ENCODE data around the gene PPP1R14C.
"Not testable (repeated sequence)": the region's sequence is repeated elsewhere in the genome, so short reads cannot be mapped to it uniquely, and the experiment has no call there.

Gene PPP1R14C

GRCh38 chr6:150227281-150227680, 84.4 kb downstream of the PPP1R14C start:
- DNase-seq: no peak

DNA sequence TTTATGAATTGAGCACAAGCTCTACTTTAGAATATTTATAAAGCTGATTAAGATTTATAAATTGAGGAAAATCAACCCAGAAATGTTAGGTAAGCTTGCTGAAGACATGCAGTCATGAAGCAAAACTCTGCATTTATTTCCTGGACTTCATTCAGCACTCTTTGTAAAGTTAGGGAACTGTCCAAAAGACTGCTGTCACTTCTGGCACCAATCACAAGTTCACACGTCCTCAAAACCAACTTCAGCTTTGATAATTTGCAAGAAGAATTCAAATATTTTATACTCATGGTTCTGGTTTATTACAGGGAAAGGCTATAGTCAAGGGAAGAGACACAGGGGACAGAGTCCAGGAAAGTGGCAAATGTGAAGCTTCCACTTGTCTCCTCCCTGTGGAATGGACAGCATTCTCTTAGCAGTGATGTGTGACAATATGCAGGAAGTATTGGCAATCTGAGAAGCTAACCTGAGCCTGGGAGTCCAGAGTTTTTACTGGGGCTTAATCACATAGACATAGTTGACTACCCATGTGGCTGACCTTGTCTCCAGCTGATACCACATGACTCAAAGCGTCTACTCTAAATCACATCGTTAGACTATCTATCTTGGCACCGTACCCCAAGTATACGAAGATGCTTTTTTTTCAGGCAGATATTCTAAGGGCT, 85.4 kb downstream of the PPP1R14C start:
- DNase-seq: no peak

- no peak for DNase-seq
Measured at GRCh38 chr6:150229436-150230163, 86.8 kb downstream of the PPP1R14C start.

GRCh38 chr6:150230164-150230561, 87.3 kb downstream of the PPP1R14C start:
- no peak for DNase-seq

DNA sequence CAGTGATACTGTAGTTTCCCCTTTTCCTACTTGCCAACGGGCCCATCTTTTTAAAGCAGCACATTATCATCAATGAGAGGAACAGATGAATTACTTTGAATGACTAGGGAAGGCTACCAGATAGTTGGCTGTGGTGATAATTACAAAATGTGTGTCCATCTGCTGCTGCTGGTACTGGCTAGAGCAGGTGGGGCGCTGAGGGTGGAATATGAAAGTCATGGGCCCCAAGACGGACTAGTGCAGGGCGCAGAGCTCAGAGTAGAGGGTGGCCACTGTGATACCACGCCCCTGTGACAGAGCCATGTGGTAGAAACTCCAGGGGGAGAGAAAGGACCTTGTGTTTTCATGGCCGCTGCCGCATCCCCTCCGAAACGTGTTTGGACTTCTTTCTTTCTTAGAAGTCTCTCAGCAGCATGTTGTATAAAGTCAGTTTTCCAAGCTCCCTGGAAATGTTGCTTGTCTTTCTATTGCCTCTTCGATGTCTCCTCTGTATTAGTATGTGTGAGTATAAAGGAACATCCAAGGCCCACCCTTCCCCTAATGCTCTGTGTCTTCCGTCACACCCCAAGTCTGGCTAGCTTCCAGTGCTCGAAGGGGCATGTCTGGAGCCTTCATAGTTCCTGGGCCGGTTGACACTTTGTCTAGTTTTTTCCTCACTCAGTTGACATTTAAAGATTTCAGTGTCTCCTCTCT, 88.1 kb downstream of the PPP1R14C start:
- no peak for DNase-seq

- no peak for DNase-seq
Measured at GRCh38 chr6:150231525-150231850, 88.6 kb downstream of the PPP1R14C start.

GRCh38 chr6:150233843-150234269, 91.0 kb downstream of the PPP1R14C start:
- DNase-seq: no peak

- no peak for DNase-seq
Measured at GRCh38 chr6:150235218-150235617, 92.4 kb downstream of the PPP1R14C start.

DNA sequence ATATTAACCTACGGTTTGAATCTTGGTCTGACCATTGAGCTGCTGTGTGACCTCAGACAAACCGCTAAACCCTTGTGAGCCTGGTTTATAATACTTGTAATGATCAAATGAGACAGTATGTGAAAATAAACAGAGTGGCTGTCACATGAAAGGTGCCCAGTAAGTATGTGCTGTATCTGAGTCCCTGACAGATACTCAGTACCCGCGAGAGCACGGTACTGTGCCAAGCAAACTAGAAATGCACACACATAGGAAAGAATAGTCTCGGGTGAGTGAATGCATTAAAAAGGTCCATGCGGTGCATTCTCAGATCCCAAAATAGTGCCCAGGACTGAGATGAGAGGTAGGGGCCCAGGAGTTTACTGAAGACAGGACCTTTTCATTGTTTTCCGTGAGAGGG, 93.3 kb downstream of the PPP1R14C start:
- no peak for DNase-seq

- no peak for DNase-seq
Measured at GRCh38 chr6:150236544-150236943, 93.7 kb downstream of the PPP1R14C start.

DNA sequence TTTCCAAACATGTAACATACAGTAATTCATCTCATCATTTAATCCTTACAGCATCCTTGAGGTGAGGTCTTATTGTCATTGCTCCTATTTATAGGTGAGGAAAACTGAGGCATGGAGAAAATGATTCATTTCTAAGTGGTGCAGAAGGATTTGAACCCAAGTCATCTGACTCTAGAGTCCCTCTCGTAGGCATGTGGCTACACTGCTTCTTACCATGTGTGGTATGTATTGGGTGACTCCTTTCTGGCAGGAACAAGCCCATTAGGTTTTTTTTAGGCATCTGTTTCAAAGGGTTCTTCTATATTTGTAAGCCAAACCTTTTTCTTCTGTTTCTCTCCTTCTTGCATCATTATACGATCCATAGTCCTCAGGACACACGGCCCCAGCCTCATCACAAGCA, 94.8 kb downstream of the PPP1R14C start:
- DNase-seq: no peak

- no peak for DNase-seq
Measured at GRCh38 chr6:150238336-150238741, 95.5 kb downstream of the PPP1R14C start.

DNA sequence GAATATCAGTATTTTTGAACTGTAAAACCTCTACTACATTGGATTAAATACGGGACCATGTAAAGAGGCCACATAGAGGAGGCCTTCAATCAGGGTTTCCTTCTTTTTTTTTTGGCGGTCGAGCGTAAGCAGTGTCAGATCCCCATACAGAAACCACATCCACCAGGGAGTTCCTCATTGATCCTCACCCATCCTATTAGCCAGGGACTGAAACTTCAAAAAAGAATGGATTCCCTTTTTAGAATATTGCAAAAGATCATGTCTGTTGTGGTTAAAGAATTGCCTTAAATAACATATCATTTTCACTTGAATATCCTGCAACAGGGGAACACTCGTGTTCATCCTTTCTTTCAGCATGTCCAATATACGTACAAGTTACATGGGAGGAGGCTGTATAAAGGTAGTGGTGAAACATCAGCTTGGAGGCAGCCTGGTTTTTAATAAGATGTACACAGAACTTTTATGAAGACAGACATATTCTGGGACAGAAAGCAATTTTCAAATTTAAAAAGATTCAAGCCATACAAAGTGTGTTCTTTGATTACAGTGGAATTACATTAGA, 96.1 kb downstream of the PPP1R14C start:
- DNase-seq: no peak

DNA sequence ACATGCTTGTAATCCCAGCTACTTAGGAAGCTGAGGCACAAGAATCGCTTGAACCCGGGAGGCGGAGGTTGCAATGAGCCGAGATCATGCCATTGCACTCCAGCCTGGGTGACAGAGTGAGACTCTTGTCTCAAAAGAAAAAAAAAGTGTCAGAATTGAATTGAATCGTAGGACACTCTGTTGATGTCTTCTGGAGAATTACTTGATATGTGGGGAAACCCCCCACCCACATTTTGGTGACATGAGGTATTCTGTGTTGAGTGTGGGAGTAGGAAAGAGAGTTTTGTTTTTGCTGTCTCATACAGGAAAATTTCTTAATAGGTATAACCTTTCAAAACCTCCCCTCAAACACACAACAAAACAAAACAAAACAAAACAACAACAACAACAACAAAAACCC, 98.9 kb downstream of the PPP1R14C start:
- DNase-seq: not testable (repeated sequence)

- DNase-seq: no peak
Measured at GRCh38 chr6:150243620-150244314, 100.9 kb downstream of the PPP1R14C start.

- DNase-seq: no peak
Measured at GRCh38 chr6:150245148-150245935, 102.5 kb downstream of the PPP1R14C start.

- DNase-seq: no peak
Measured at GRCh38 chr6:150247803-150248202, 105.0 kb downstream of the PPP1R14C start.

DNA sequence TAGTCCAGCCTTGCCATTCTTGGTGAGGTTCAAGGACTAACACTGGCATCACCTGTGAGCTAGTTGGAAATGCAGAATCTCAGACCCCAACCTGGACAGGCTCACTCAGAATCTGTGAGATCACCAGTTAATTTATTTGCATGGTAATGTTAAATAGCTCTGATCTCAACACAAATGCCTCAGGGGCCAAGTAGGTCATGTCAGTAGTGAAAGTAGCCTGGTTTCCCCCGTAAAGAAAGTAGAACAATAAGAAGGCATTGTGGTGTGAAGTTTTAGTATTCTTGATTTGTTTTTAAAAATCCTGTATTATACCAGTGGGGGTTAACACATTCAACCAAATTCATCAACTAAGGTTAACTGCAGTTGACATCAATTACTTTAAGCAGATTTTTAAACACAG, 105.5 kb downstream of the PPP1R14C start:
- no peak for DNase-seq

- DNase-seq: no peak
Measured at GRCh38 chr6:150249261-150249660, 106.4 kb downstream of the PPP1R14C start.

DNA sequence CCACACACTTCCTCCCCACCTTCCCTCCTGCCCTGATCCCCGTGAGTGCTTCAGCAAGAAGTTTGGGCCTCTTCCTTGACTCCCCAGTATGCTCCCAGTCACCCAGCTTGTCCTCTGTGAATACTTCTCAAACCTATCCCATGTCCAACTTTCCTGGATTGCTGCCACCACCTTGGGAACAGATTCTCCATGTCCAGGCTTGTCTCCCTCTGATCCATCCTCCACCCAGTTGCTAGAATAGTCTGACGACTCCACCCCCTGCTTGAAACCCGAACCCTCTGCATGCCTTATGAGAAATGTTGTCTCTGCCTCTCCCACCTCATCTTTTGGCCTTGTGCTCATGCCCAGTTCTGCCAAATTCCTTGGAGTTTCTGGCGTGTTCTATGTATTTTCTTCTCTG, 108.0 kb downstream of the PPP1R14C start:
- no peak for DNase-seq

DNA sequence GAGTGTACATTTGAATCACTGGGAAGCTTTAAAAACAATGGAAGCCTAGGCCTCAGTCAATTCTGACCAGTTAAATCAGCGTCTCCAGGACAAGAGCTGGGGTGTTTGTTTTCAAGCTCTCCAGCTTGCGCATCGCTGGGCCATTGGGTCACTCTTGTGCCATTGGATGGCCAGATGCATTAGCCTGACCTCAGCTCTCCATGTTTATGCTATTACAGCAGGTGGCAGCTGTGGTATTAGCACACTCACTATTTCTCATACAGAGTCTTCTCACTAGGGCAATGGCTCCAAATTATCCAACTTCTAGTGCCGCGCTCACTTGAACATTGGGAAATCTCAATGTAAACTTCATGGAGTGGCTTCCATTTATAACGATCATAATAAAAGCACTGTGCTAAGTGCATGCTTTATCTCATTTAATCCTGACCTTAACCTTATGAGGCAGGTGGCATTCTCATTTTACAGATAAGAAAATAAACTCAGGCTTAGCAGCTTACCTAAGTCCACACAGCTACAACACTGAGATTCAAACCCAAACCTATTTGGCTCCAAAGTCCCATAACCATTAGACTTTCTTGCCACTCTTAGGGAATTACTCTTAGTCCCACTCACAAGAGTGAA, 108.8 kb downstream of the PPP1R14C start:
- DNase-seq: no peak

Data from midbrain (tissue), 1 donor.